ENCODE measurements around the gene C5orf47.
A peak's percentile ranks its signal among the peaks of the same experiment; 100 is the strongest.

DNA sequence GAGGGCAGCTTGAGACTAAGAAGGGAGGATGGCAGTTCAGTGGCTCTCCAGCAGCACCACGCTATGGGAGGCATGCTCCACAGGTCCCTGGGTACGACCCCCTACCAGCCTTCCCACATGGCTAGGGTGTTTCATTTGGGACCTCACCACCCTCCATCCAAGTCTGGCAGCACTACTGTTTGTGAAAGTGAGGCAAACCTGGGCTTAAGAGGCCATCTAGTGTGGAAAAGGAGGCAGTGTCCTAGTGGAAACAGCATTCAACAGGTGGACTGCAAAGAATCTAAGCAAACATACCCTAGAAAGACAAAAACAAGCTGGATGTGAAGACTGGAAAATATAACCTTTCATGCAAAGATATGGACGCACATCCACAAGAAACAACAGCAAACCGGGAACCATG lies 4.8 kb upstream of the C5orf47 start:
- TF ChIP-seq CTCF (IDR thresholded peaks at IDR 0.05; ENCODE audit: low read length) = peak; percentile 53
- no peak for TF ChIP-seq EZH2 (IDR thresholded peaks at IDR 0.05; ENCODE audit: borderline replicate concordance, low read length)
